Tibial artery (tissue), 4 donors: ENCODE measurements around the gene GABRD.

Experiments
- DNase-seq, 2 donors: peaks; one replicate each; pipeline ENCODE4 v3.0.0-alpha.2; 2019
- H3K27ac ChIP-seq, 2 donors: fragments of 200-600 bp; sonication (generic) in 1 of 2; 1 replicate in 1 of 2; 2 replicates in 1 of 2; pipeline ENCODE4 v1.5.1; 2018 to 2019; ENCODE audit warnings: mild to moderate bottlenecking in 1 of 2
- H3K27me3 ChIP-seq, 2 donors: fragments of 200-600 bp; sonication (generic) in 1 of 2; one replicate each; pipeline versions ENCODE4 v1.5.1 to v1.6.0; 2016 to 2019
- H3K36me3 ChIP-seq, 3 donors: fragments of 200-600 bp; sonication (generic) in 2 of 3; one replicate each; pipeline ENCODE4 v1.5.1; 2016 to 2019; ENCODE audit warnings: mild to moderate bottlenecking in 2 of 3
- H3K4me1 ChIP-seq, 4 donors: fragments of 200-600 bp; sonication (generic) in 2 of 4; 1 replicate in 3 of 4; 2 replicates in 1 of 4; pipeline ENCODE4 v1.5.1; 2016 to 2019
- H3K4me3 ChIP-seq, 2 donors: fragments of 200-600 bp; sonication (generic) in 1 of 2; 1 replicate in 1 of 2; 2 replicates in 1 of 2; pipeline ENCODE4 v1.5.1; 2018 to 2019; ENCODE audit warnings: mild to moderate bottlenecking in 2 of 2
- H3K9me3 ChIP-seq, 3 donors: fragments of 200-600 bp; sonication (generic) in 1 of 3; one replicate each; pipeline ENCODE4 v1.5.1; 2016 to 2019
- intact Hi-C: fragments of 100-400 bp; cut with DNase I; formaldehyde crosslinking; loops from one replicate; pipeline ENCODE4 v1.15.0; 2023; ENCODE audit warnings: low total_unique reads
- TF ChIP-seq, protein P1 (sequence below), 2 experiments: fragments of 200-600 bp in 1 of 2; fragments of 450-650 bp in 1 of 2; IDR thresholded peaks; one replicate each; pipeline ENCODE4 v1.5.1; 2017 to 2019; ENCODE audit warnings: antibody characterized with exemption in 2 of 2, mild to moderate bottlenecking in 1 of 2, moderate library complexity in 1 of 2

The GABRD gene

DNA sequence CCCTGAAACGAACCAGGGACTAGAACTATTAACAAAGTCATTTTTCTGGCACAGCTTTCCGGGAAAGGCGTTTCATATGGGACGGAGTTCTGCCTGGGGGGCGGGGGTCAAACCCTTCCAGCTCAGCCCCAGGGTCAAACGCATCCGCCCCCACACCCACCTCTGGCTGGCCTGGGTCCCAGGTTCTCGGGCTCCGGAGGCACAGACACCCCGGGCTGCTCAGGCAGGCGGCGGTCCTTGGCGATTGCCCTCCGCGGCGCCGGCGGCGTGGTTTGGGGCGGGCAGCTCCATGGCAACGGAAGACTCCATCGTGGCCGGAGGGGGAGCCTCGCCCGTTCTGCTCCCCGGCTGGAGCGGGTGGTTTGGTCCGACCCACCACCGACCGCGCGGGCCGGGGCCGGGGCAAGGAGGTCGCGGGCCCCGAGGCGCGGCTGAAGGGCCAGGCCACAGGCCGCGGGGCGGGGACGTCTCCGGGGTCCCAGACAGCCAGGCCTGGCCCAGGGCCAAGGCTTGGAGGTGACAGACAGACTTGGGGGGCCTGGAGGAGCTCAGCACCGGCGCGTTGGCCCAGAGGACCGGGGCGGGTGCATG is 15.5 kb upstream of the GABRD start, which contains the start of gene CFAP74:
TSS of gene CFAP74 (minus strand) at position 246 of the 591 bp plus-strand sequence. CDS start 12,830 bp downstream, outside the sequence.
- H3K4me1 ChIP-seq = peaks cover 0 to 8% (median 0%) of the 10 kb centered on the region in 4 donors
- no peak within 1 kb of the TSS for H3K4me3 ChIP-seq
- intact Hi-C loops = no loop called here
- DNase-seq = no peak
- no peaks in the 10 kb centered on the region for H3K9me3 ChIP-seq
- H3K27me3 ChIP-seq = peaks cover 0 to 64% of the 10 kb centered on the region in 2 donors
- no peaks in the 10 kb centered on the region for H3K36me3 ChIP-seq
- H3K27ac ChIP-seq = no peak within 1 kb of the TSS
- TF ChIP-seq, protein P1, sequence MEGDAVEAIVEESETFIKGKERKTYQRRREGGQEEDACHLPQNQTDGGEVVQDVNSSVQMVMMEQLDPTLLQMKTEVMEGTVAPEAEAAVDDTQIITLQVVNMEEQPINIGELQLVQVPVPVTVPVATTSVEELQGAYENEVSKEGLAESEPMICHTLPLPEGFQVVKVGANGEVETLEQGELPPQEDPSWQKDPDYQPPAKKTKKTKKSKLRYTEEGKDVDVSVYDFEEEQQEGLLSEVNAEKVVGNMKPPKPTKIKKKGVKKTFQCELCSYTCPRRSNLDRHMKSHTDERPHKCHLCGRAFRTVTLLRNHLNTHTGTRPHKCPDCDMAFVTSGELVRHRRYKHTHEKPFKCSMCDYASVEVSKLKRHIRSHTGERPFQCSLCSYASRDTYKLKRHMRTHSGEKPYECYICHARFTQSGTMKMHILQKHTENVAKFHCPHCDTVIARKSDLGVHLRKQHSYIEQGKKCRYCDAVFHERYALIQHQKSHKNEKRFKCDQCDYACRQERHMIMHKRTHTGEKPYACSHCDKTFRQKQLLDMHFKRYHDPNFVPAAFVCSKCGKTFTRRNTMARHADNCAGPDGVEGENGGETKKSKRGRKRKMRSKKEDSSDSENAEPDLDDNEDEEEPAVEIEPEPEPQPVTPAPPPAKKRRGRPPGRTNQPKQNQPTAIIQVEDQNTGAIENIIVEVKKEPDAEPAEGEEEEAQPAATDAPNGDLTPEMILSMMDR (IDR thresholded peaks at IDR 0.05) = no peak

GRCh38 chr1:2004856-2005255 is 14.3 kb upstream of the GABRD start:
- H3K36me3 ChIP-seq = no peaks in the 10 kb centered on the region
- peaks cover 0 to 74% of the 10 kb centered on the region in 2 donors for H3K27me3 ChIP-seq
- no peak overlapping the region for H3K27ac ChIP-seq
- no peak overlapping the region for H3K4me3 ChIP-seq
- DNase-seq = no peak
- TF ChIP-seq, protein P1 (IDR thresholded peaks at IDR 0.05) = no peak
- intact Hi-C loops = no loop called here
- no peaks in the 10 kb centered on the region for H3K9me3 ChIP-seq
- peaks cover 0 to 8% (median 0%) of the 10 kb centered on the region in 4 donors for H3K4me1 ChIP-seq

DNA sequence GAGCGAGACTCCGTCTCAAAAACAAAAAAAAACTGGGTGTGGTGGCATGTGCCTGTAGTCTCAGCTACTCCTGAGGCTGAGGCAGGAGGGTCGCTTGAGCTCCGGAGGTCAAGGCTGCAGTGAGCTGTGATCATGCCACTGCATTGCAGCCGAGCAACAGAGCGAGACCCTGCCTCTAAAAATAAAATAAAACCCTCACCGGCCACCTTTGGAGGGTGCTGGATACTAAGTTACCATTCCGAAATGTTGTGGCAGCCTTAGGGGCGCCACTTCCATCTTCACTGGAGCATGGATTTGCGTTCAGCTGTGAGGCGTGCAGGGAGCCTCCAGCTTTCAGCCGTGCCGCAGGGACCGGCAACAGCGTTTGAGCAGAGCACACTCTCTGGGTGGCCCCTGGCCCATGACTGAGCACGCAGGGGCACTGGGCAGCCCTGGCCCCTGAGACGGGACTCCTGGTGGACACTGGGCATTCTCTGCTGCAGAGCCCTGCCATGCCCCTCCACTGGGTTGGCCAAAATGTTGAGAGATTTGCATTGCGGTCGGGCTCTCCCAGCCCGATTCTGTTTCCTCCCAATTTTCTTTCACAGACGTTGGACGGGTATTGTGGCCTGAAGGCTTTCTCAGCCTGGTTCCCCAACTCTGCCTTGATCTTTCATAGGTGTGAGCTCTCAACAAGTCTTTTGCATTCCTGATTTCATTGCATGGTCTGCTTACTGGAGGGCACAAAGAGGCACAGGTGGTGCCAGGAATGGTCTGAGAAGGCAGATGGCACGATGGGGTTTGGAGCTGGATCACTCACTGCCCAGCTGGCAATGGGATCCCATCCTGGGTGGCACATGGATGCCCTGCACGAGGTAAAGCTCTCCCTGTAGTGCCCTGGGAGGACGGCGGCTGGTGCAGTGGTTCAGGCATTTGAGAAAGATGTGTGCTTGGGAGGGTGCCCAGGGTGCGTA is 9.8 kb upstream of the GABRD start:
- Histone ChIP-seq H3K36me3 (no peaks in the 10 kb centered on the region), H3K4me1 (no peaks in the 10 kb centered on the region), H3K27ac (no peak overlapping the region), H3K9me3 (no peaks in the 10 kb centered on the region), H3K4me3 (no peak overlapping the region), H3K27me3 (peaks cover 0 to 57% of the 10 kb centered on the region in 2 donors)
- TF ChIP-seq, protein P1 (IDR thresholded peaks at IDR 0.05) = no peak
- DNase-seq = no peak
- intact Hi-C loops = no loop called here

DNA sequence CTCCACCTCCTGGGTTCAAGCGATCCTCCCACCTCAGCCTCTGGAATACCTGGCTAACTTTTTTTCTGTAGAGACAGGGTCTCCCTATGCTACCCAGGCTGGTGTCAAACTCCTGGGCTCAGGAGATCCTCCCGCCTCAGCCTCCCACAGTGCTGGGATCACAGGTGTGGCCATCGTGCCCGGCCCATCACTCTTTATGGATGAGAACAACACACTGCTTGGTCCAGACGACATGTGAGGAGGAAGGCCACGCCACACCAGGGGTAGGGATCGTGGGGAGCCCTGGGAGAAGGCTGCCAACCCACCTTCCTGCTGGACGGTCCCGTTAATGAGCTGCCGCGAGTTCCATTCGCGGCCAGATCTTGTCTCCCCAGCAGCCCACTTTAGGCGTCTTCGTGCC is 5.0 kb upstream of the GABRD start:
- intact Hi-C loops = no loop called here
- H3K27ac ChIP-seq = no peak overlapping the region
- peaks cover 0 to 4% (median under 1%) of the 10 kb centered on the region in 4 donors for H3K4me1 ChIP-seq
- no peak for DNase-seq
- H3K4me3 ChIP-seq = no peak overlapping the region
- no peaks in the 10 kb centered on the region for H3K9me3 ChIP-seq
- H3K36me3 ChIP-seq = no peaks in the 10 kb centered on the region
- TF ChIP-seq, protein P1 (IDR thresholded peaks at IDR 0.05) = no peak
- H3K27me3 ChIP-seq = peaks cover 0 to 55% of the 10 kb centered on the region in 2 donors

DNA sequence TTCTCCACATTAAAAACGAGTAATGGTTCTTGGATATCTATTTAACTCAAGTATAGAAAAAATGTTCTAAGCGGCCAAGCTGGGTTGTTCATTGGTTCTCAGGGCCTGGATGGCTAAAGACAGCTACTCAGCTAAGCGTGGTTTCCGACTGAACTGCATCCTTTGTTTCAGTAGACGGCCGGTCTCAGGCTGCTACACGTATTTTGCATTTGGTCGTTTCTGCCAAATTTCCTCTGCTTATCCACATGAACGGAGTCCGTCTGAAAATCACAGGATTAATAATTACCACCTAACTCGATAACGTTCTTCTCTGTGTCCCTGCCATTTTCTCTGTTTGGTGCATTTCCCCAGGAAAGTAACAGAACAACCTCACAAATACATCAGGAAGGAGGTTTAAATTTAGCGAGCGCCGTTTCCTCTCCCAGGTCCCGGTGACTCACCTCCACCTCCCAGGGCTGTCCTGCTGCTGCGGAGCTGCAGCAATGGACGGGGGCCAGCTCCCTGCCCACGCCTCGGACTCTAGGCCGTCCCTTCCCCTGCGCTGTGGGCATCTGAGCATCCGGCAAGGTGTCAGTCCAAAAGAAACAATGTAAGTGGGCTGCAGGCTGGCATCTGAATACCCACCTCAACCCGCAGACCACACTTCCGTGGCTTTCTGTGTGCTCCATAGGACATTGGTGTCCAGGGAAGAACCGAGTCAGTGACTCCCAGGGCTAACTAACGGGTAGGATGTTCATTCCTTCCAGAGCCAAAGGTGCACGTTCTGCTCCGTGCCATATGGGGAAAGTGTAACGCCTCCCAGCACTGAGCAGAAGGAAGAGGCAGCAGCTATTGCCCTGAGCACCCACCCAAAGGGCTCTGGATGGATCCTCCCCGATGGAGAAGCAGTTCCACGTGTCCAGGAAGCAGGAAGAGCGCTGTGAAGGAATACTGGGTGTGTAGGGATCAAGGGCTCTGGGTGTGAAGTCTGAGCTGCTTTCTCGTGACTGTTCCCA is 4.1 kb upstream of the GABRD start:
- H3K36me3 ChIP-seq = no peaks in the 10 kb centered on the region
- no peaks in the 10 kb centered on the region for H3K9me3 ChIP-seq
- H3K4me1 ChIP-seq = peaks cover 0 to 13% (median 7%) of the 10 kb centered on the region in 4 donors
- intact Hi-C loops = no loop called here
- peaks cover 0 to 56% of the 10 kb centered on the region in 2 donors for H3K27me3 ChIP-seq
- no peak for DNase-seq
- H3K4me3 ChIP-seq = no peak overlapping the region
- H3K27ac ChIP-seq = no peak overlapping the region
- TF ChIP-seq, protein P1 (IDR thresholded peaks at IDR 0.05) = no peak
